Activated CD4-positive, CD25-positive, alpha-beta regulatory T cell treated with anti-CD3 and anti-CD28 coated beads, Interleukin-2, amount 50 U/mL, for 72 hours (primary cell): ENCODE results near the gene LRRC15.

Experiments
- DNase-seq: peaks from one replicate; pipeline ENCODE4 v3.0.0; 2021

Gene LRRC15

DNA sequence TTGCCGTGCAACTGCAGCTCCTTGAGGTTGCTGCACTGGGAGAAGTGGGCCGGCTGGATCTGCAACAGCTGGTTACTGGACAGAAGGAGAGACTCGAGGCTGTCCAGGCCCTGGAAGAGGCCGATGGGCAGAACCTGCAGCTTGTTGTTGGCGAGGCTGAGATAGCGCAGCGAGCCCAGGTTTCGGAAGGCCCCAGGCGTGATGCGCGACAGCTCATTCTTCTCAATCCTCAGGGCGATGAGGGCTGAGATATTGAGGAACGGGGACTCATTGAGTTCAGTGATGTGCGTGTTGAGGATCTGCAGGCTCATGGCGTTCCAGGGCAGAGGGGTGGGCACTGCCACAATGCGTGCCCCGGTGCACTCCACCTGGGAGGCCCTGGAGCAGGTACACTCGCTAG is 9.0 kb downstream of the LRRC15 start:
- no peak for DNase-seq

DNA sequence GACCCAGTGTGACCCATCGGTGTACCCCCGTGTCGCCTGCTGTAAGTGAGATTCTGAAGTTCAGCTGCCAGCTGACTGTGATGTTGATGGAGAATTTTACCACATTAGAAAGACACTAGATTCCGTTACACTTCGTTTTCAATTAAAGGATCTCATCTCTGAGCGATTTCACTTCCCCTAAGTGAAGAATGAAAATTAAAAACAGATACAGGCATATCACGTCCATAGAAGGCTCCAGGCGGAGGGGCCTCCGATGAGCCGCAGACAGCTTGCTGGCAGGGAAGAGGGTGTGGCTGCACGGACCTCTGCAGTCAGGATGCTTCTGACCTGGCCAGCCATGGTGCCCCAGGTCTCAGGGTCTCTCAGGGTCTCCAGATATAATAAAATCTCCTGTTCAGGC is 11.9 kb downstream of the LRRC15 start:
- DNase-seq: no peak

GRCh38 chr3:194355379-194355778 is 14.2 kb downstream of the LRRC15 start:
- DNase-seq: no peak

DNA sequence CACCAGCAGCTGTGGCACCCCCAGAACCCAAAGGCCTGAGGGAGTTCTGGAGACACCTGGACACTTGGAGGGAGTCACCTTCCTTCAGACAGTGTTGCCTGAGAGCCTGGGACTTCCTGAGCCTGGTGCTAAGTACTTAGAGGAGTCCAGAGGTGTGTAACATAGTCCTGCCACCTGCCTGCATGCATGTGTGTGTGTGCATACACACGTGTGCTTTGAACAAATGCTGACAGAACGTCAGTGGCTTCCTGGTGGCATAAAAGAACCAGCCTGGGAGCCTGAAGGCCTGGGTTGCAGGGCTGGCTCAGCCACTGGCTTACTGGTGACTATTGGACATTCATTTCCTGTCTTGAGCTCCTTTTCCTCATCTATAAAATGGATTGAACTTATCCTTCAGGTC is 15.2 kb downstream of the LRRC15 start:
- no peak for DNase-seq

- no peak for DNase-seq
These were observed 16.8 kb downstream of the LRRC15 start for GRCh38 chr3:194352667-194353246.

DNA sequence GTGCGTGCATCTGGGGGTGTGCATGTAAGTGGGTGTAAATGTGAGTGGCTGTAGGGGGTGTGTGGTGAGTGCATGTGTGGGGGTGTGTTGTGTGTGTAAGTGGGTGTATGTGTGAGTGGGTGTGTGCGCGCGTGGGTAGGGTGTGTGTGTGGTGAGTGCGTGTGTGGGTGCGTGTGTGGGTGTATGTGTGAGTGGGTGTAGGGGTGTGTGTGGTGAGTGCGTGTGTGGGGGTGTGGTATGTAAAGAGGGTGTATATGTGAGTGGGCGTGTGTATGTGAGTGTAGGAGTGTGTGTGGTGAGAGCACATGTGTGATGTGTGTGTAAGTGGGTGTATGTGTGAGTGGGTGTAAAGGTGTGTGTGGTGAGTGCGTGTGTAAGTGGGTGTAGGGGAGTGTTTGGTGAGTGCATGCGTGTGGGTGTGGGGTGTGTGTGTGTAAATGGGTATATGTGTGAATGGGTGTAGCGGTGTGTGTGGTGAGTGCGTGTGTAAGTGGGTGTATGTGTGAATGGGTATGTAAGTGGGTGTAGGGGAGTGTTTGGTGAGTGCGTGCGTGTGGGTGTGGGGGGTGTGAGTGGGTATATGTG is 17.5 kb downstream of the LRRC15 start:
- no peak for DNase-seq

DNA sequence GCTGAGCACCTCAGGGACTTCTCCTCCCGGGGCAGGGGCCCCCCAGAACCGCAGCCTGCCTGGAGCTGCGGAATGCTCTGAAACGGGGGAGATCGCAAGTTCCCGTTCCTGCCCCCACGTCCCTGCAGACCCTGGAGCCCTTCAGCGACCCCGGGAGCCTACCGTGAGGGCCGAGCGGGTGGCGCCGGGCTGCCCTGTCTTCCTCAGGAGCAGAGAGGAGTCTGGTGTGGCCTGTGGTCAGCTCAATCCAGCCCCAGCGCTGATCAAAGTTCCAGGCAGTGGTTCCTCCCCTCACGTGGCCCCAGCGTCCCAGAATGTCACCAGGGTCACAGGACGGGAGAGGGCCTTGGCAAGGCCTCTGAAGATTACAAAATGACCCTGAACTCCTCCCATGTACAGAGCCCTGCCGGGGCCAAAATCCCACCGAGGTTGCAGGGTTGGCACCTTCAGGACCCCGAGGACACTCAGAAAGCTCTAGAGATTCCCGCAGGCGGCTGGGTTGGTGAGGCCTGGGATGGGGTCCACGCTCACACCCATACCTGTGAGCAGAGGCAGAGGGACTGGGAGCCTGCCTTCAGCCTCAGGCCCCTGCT is 18.4 kb downstream of the LRRC15 start, which contains the start of gene CPN2:
Gene CPN2, minus strand, starts transcription at position 249 of the 593 bp plus-strand sequence. CDS start 8,626 bp downstream, outside the sequence.
- DNase-seq: no peak

DNA sequence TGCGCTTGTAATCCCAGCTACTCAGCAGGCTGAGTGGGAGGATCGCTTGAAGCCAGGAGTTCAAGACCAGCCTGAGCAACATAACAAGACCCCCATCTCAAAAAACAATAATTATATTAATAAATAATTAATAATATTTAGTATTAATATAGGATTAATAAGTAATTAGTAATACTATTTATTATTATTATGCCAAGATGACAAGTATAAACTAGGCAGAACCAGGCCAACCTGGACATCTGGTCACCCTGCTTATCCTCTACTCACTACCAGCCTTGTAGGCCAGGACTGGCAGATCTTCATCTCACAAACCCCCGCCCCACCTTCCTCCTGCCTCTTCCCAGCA is 18.8 kb downstream of the LRRC15 start:
- DNase-seq: no peak

DNA sequence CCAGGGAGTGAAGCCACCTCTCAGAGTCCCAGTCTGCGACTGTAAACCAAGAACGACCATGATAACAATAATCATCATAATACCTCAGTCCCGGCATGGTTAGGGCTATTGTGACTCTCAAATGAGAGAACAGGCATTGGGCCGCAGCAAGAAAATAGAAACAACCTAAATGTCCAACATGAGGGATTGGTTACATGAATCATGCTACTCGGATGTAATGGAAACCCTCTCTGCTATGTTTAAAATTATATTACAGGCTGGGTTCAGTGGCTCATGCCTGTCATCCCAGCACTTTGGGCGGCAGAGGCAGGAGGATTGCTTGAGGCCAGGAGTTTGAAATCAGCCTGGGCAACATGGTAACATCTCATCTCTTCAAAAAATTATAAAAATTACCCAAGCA is 21.2 kb downstream of the LRRC15 start:
- DNase-seq: no peak

- DNase-seq: no peak
These were observed 22.9 kb downstream of the LRRC15 start for GRCh38 chr3:194346621-194347020.

- no peak for DNase-seq
These were observed 23.5 kb downstream of the LRRC15 start for GRCh38 chr3:194346035-194346434.

DNA sequence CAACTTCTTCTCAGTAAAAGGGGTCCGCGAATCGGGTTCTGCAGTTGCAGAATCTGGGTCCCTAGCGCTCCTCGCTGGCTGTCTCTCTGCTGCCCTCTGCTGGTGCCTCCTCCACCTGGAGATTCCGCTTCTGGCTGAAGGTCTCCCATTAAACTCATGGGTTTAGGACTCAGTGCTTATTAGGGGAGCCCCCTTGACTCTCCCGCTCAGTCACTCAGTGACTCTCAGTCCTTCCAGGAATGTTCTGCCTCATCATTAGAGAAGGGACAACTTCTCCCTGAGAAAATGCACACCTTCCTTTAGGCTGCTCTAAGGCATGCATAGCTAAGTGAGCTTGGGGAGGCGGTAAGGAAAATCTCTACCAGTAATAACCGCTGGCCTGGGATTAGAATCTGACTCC is 25.5 kb downstream of the LRRC15 start:
- peak; percentile 81 for DNase-seq

- DNase-seq: no peak
These were observed 26.0 kb downstream of the LRRC15 start for GRCh38 chr3:194343561-194343893.

DNA sequence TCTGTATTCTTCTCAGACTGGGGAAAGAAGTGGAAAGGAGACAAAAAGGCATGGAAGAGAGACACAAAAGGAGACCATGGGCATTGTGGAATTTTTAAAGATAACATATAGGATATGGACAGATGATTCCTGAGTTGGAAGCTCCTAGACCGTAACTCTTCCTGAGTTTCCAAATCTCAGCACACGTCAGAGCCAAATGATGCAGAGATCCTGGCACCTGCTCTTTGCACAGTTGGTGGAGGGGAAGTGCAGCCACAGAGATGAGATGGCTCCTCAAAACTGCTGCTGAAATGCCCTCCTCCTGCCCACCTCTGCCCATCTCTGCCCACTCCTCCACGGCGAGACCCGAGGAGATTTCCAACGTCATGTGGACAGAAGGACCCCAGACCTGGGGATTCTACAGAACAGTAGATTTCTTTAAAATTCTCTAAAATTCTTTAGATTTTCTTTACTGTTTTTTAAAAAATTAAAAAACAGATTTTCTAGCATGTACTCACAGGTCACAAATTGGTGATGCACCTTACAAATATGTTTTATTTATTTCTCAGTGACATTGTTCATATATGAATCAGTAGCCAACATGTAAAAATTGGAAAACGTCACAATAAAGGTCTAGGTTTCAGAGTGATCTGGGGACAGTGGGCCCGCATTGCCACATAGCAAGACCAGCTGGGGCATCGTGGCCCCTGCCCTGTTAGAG is 26.5 kb downstream of the LRRC15 start:
- DNase-seq: no peak

- DNase-seq: no peak
These were observed 28.7 kb downstream of the LRRC15 start for GRCh38 chr3:194340757-194341400.

GRCh38 chr3:194339840-194340239 is 29.7 kb downstream of the LRRC15 start:
- DNase-seq: no peak

DNA sequence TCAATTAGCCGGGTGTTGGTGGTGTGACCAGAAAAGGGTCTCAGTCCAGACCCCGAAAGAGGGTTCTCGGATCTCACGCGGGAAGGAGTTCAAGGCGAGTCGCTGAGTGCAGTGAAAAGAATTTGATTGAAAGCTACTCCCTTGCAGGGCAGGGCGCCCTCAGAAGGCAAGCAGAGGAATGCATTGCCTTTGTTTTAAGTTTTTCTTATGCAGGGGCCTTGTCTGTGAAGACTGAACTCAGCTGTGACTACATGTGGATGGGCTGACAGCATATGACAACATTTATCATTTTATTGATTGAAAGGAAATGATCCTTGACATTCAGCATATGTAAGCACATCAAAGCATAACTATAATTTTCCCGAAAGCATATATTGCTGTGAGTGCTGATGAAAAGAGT is 30.2 kb downstream of the LRRC15 start:
- DNase-seq: no peak

GRCh38 chr3:194337965-194338753 is 31.4 kb downstream of the LRRC15 start:
- no peak for DNase-seq

DNA sequence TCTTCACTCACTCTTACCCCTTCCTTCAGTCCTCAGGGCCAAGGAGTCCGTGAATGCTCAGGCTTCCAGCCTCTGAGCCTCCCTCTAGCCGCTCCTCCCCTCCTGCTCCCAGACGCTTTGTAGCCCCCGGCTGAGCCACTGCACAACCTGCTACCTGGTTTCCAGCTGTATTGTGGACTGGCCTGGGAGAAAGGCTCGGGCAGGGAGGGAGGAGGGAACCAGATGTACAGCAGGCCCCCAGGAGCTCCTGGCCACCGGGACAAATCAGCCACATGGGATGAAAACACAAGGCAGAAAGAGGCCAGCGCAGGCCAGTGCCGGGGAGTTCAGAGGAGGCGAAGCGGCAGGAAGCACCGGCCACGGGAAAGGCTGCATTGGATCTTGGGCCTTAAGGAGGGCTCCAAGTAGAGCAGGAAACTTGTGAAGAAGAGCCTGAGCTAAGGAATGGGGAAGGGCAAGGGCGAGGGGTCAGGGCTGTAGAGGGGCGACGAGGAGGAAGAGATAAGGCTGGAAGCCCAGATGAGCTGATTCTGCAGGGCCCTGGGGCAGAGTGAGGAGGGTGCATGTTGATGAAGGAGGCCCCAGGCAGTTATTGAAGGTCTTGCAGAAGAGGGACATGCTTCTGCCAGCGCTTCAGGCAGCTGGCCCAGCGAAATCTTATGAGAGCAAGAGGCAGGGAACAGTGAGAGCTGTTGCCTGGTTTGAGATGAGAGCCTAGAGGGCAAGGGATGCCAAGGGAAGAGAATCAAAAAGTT is 32.8 kb downstream of the LRRC15 start:
- no peak for DNase-seq

DNA sequence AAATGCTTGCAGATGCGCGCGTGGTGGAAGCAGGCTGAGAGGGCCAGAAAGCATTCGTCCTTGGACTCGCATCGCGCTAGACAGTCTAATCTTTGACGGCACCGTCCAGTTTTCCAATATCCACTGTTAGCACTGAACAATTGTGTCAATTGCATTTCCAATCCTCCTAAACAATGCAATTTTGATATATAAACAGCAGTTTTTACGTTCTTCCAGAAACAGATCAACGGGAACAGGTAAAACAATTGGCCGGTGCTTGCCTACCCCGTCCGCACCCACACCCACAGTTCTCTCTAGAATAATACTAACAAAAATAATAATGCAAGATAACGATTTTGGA is 35.6 kb downstream of the LRRC15 start:
- no peak for DNase-seq

- DNase-seq: peak; percentile 94
These were observed 36.1 kb downstream of the LRRC15 start for GRCh38 chr3:194333212-194333980.

- DNase-seq: no peak
These were observed 36.7 kb downstream of the LRRC15 start for GRCh38 chr3:194332858-194333211.
